HCT116 (cell line): Measurements from ENCODE around the gene TMEM219. TPM values are rescaled to one million over a fixed set of nuclear protein-coding genes. Genes with fewer than 3 reads are reported as not detected.

Source experiments
- ATAC-seq: fragments of 200-7000 bp; cut with Tn5 transposase; 2 replicates; pipeline ENCODE4 v1.9.1; 2020; ENCODE audit warnings: mild to moderate bottlenecking, moderate library complexity
- BruUV-seq: library from RNA; stranded (reverse); fragments of 400-500 nt; replicated peaks from 2 replicates; lab custom pipeline; 2021; lab: Mats Ljungman, UMichigan
- CTCF ChIA-PET: fragments of 300-600 bp; sonication (Branson Sonifier 250); formaldehyde crosslinking; loops from one replicate; lab custom pipeline; 2021; ENCODE audit warnings: antibody characterized with exemption; lab: Charles Lee
- POLR2A ChIA-PET: fragments of 300-600, 350-600 bp; sonication (Branson Sonifier 250); formaldehyde crosslinking; loops from one replicate; lab custom pipeline; 2021; ENCODE audit warnings: antibody characterized with exemption; lab: Charles Lee
- RAD21 ChIA-PET, 2 experiments: fragments of 300-600 bp; sonication (Branson Sonifier 250); formaldehyde crosslinking; loops; one replicate each; lab custom pipeline; 2023; ENCODE audit warnings: low total read pairs in 2 of 2; ENCODE audit not compliant: uncharacterized antibody in 2 of 2, unreplicated experiment in 2 of 2, low non-redundant PET in 1 of 2; lab: Charles Lee
- DNase-seq: peaks from one replicate; pipeline ENCODE4 v3.0.0-alpha.2; 2010; ENCODE audit warnings: low read depth, low spot score
- H2AFZ ChIP-seq: fragments of 200-600 bp; shearing (Covaris generic), sonication (generic); 2 replicates; pipeline ENCODE4 v1.6.1; 2017; ENCODE audit warnings: low read depth, mixed run types, mixed read lengths, antibody characterized with exemption, low read length; ENCODE audit not compliant: poor library complexity, severe bottlenecking
- H3K27ac ChIP-seq: 2 replicates; pipeline ENCODE4 v1.5.1; 2012; ENCODE audit warnings: low read depth, low read length
- H3K27me3 ChIP-seq: fragments of 200-600 bp; sonication (generic); 2 replicates; pipeline ENCODE4 v1.6.1; 2016; ENCODE audit warnings: mixed run types, low read length, mixed read lengths; ENCODE audit not compliant: insufficient read depth
- H3K36me3 ChIP-seq, 2 experiments: fragments of 200-500 bp in 1 of 2; fragments of 200-600 bp in 1 of 2; sonication (Bioruptor generic) in 1 of 2; sonication (generic) in 1 of 2; 2 replicates each; pipeline versions ENCODE4 v1.5.1 to v1.6.1; 2014 to 2016; ENCODE audit warnings: low read length in 2 of 2, inconsistent platforms in 1 of 2, mixed read lengths in 1 of 2, mixed run types in 1 of 2; ENCODE audit not compliant: insufficient read depth in 2 of 2, control insufficient read depth in 1 of 2
- H3K4me1 ChIP-seq, 2 experiments: fragments of 200-600 bp in 1 of 2; sonication (generic) in 1 of 2; 2 replicates each; pipeline versions ENCODE4 v1.5.1 to v1.6.1; 2012 to 2017; ENCODE audit warnings: low read length in 2 of 2, inconsistent platforms in 1 of 2, mild to moderate bottlenecking in 1 of 2, mixed read lengths in 1 of 2, mixed run types in 1 of 2, moderate library complexity in 1 of 2; ENCODE audit not compliant: insufficient read depth in 2 of 2, control insufficient read depth in 1 of 2
- H3K4me2 ChIP-seq: fragments of 200-600 bp; sonication (generic); 2 replicates; pipeline ENCODE4 v1.6.1; 2017; ENCODE audit warnings: mixed run types, low read length, mixed read lengths
- H3K4me3 ChIP-seq, 2 experiments: fragments of 200-600 bp in 1 of 2; sonication (generic) in 1 of 2; replicated peaks in 1 of 2; 2 replicates each; pipeline ENCODE4 v1.5.1; 2011 to 2016; ENCODE audit warnings: low read length in 2 of 2, control low read depth in 1 of 2, low read depth in 1 of 2, mild to moderate bottlenecking in 1 of 2, mixed read lengths in 1 of 2, mixed run types in 1 of 2
- H3K79me2 ChIP-seq: fragments of 200-600 bp; sonication (generic); 2 replicates; pipeline ENCODE4 v1.6.1; 2017; ENCODE audit warnings: mild to moderate bottlenecking, mixed run types, low read length, moderate library complexity, mixed read lengths; ENCODE audit not compliant: insufficient read depth
- H3K9ac ChIP-seq: fragments of 200-600 bp; sonication (generic); 2 replicates; pipeline ENCODE4 v1.6.1; 2016; ENCODE audit warnings: low read length, mixed read lengths
- H3K9me2 ChIP-seq: fragments of 200-600 bp; sonication (generic), shearing (Covaris generic); 2 replicates; pipeline ENCODE4 v1.6.1; 2017; ENCODE audit warnings: mixed run types, mild to moderate bottlenecking, moderate library complexity; ENCODE audit not compliant: insufficient read depth
- H3K9me3 ChIP-seq, 2 experiments: fragments of 200-500 bp in 1 of 2; fragments of 200-600 bp in 1 of 2; sonication (Bioruptor generic) in 1 of 2; sonication (generic) in 1 of 2; 2 replicates each; pipeline ENCODE4 v1.6.1; 2014 to 2017; ENCODE audit warnings: low read length in 2 of 2, mixed read lengths in 2 of 2, inconsistent platforms in 1 of 2, low read depth in 1 of 2, mild to moderate bottlenecking in 1 of 2, mixed run types in 1 of 2, moderate library complexity in 1 of 2; ENCODE audit not compliant: control insufficient read depth in 1 of 2, insufficient read depth in 1 of 2
- H4K20me1 ChIP-seq: fragments of 200-600 bp; sonication (generic), shearing (Covaris generic); 2 replicates; pipeline ENCODE4 v1.6.1; 2017; ENCODE audit warnings: mixed run types, mild to moderate bottlenecking, moderate library complexity; ENCODE audit not compliant: insufficient read depth
- ATF3 ChIP-seq: IDR thresholded peaks from 2 replicates; pipeline ENCODE4 v1.6.1; 2012
- CBX3 ChIP-seq: IDR thresholded peaks from 2 replicates; pipeline ENCODE4 v1.6.1; 2012; ENCODE audit warnings: low read depth
- CTCF ChIP-seq, 3 experiments: fragments of 200-600 bp in 1 of 3; sonication (generic) in 1 of 3; IDR thresholded peaks in 2 of 3; conservative IDR thresholded peaks in 1 of 3; 2 replicates each; pipeline ENCODE4 v1.5.1; 2012 to 2017; ENCODE audit warnings: low read depth in 2 of 3, low read length in 2 of 3, antibody characterized with exemption in 1 of 3, borderline replicate concordance in 1 of 3, control low read depth in 1 of 3, mild to moderate bottlenecking in 1 of 3, mixed read lengths in 1 of 3, mixed run types in 1 of 3, moderate library complexity in 1 of 3; ENCODE audit not compliant: insufficient read depth in 1 of 3
- ELF1 ChIP-seq: IDR thresholded peaks from 2 replicates; pipeline ENCODE4 v1.6.1; 2012; ENCODE audit warnings: low read depth, borderline replicate concordance
- EZH2 ChIP-seq: fragments of 200-600 bp; sonication (generic); IDR thresholded peaks from 2 replicates; pipeline ENCODE4 v1.6.1; 2017; ENCODE audit warnings: antibody characterized with exemption, mixed run types
- EZH2phosphoT487 ChIP-seq: fragments of 200-600 bp; IDR thresholded peaks from 2 replicates; pipeline ENCODE4 v1.6.1; 2018; ENCODE audit warnings: antibody characterized with exemption, borderline replicate concordance
- FOSL1 ChIP-seq: IDR thresholded peaks from 2 replicates; pipeline ENCODE4 v1.6.1; 2012; ENCODE audit warnings: low read depth
- JUND ChIP-seq: IDR thresholded peaks from 2 replicates; pipeline ENCODE4 v1.6.1; 2012
- MAX ChIP-seq: IDR thresholded peaks from 2 replicates; pipeline ENCODE4 v1.6.1; 2012
- POLR2A ChIP-seq: IDR thresholded peaks from 2 replicates; pipeline ENCODE4 v1.7.0; 2011; ENCODE audit warnings: borderline replicate concordance; ENCODE audit not compliant: insufficient read depth, insufficient read length; ENCODE audit errors: extremely low read depth
- RAD21 ChIP-seq: IDR thresholded peaks from 2 replicates; pipeline ENCODE4 v1.6.1; 2012; ENCODE audit warnings: low read depth, mild to moderate bottlenecking
- SP1 ChIP-seq: IDR thresholded peaks from 2 replicates; pipeline ENCODE4 v1.6.1; 2012; ENCODE audit warnings: low read depth
- SRF ChIP-seq: IDR thresholded peaks from 2 replicates; pipeline ENCODE4 v1.6.1; 2012; ENCODE audit warnings: low read depth
- TCF7L2 ChIP-seq: IDR thresholded peaks from 2 replicates; pipeline ENCODE4 v1.7.0; 2011; ENCODE audit warnings: borderline replicate concordance, inconsistent platforms; ENCODE audit not compliant: insufficient read depth, insufficient read length; ENCODE audit errors: extremely low read depth
- YY1 ChIP-seq: IDR thresholded peaks from 2 replicates; pipeline ENCODE4 v1.6.1; 2011; ENCODE audit warnings: low read length, low read depth, moderate library complexity, mild to moderate bottlenecking; ENCODE audit not compliant: insufficient replicate concordance; ENCODE audit errors: extremely low read depth
- ZBTB33 ChIP-seq: IDR thresholded peaks from 2 replicates; pipeline ENCODE4 v1.6.1; 2011; ENCODE audit warnings: mild to moderate bottlenecking, low read length, moderate library complexity; ENCODE audit not compliant: insufficient replicate concordance; ENCODE audit errors: extremely low read depth
- ZNF274 ChIP-seq: fragments of 200-500 bp; sonication (Bioruptor generic); IDR thresholded peaks from 2 replicates; pipeline ENCODE4 v1.6.1; 2014; ENCODE audit warnings: mild to moderate bottlenecking, low read depth, low read length, inconsistent platforms
- intact Hi-C: fragments of 100-400 bp; cut with micrococcal nuclease; formaldehyde crosslinking; loops from 2 replicates; pipeline ENCODE4 v1.10.0; 2022
- total RNA-seq: library from RNA; stranded (reverse); gene quantifications from one replicate; pipeline ENCODE4 v1.2.1, GENCODE V29; 2021; ENCODE audit not compliant: unreplicated experiment
- TF ChIP-seq, protein P1 (sequence below): IDR thresholded peaks from 2 replicates; pipeline ENCODE4 v1.6.1; 2012; ENCODE audit warnings: low read depth

Gene TMEM219
- total RNA-seq, 1 experiment from 2014 or later, result 75.5 TPM

- H3K9ac ChIP-seq, result no peak overlapping the region
- ChIA-PET POLR2A (no interaction called here), RAD21 (no interaction called here), CTCF (no interaction called here)
- ATAC-seq, result no peak
- no peaks in the 10 kb centered on the region for H3K9me2 ChIP-seq
- peaks cover 9 to 22% of the 10 kb centered on the region in 2 experiments for H3K4me1 ChIP-seq
- H3K4me2 ChIP-seq, result no peak overlapping the region
- H2AFZ ChIP-seq, result no peak overlapping the region
- no TSS peak for BruUV-seq
- no peak overlapping the region for H3K4me3 ChIP-seq
- TF ChIP-seq YY1 (no peak), POLR2A (no peak), TCF7L2 (no peak), EZH2 (no peak), CTCF (IDR thresholded peaks at IDR 0.05 in 2 of 3, conservative IDR thresholded peaks at IDR 0.05 in 1 of 3; ENCODE audit: borderline replicate concordance in 1 of 3, insufficient read depth in 1 of 3, low read depth in 2 of 3, low read length in 2 of 3) (no peak), ELF1 (no peak), CBX3 (no peak), RAD21 (no peak), SRF (no peak), SP1 (no peak), JUND (no peak), FOSL1 (no peak), ATF3 (no peak), MAX (no peak), ZBTB33 (no peak), ZNF274 (no peak), EZH2phosphoT487 (no peak)
- TF ChIP-seq, protein P1, sequence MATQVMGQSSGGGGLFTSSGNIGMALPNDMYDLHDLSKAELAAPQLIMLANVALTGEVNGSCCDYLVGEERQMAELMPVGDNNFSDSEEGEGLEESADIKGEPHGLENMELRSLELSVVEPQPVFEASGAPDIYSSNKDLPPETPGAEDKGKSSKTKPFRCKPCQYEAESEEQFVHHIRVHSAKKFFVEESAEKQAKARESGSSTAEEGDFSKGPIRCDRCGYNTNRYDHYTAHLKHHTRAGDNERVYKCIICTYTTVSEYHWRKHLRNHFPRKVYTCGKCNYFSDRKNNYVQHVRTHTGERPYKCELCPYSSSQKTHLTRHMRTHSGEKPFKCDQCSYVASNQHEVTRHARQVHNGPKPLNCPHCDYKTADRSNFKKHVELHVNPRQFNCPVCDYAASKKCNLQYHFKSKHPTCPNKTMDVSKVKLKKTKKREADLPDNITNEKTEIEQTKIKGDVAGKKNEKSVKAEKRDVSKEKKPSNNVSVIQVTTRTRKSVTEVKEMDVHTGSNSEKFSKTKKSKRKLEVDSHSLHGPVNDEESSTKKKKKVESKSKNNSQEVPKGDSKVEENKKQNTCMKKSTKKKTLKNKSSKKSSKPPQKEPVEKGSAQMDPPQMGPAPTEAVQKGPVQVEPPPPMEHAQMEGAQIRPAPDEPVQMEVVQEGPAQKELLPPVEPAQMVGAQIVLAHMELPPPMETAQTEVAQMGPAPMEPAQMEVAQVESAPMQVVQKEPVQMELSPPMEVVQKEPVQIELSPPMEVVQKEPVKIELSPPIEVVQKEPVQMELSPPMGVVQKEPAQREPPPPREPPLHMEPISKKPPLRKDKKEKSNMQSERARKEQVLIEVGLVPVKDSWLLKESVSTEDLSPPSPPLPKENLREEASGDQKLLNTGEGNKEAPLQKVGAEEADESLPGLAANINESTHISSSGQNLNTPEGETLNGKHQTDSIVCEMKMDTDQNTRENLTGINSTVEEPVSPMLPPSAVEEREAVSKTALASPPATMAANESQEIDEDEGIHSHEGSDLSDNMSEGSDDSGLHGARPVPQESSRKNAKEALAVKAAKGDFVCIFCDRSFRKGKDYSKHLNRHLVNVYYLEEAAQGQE, result no peak
- peaks cover 26 to 31% of the 10 kb centered on the region in 2 experiments for H3K36me3 ChIP-seq
- H4K20me1 ChIP-seq, result no peaks in the 10 kb centered on the region
- H3K27me3 ChIP-seq, result no peaks in the 10 kb centered on the region
- intact Hi-C loops, result no loop called here
- DNase-seq, result no peak
- peaks cover 4% of the 10 kb centered on the region for H3K79me2 ChIP-seq
- no peaks in the 10 kb centered on the region for H3K9me3 ChIP-seq
- H3K27ac ChIP-seq, result no peak overlapping the region
Observed at GRCh38 chr16:29991571-29991904, 29.7 kb downstream of the TMEM219 start.
